DND-41 (cell line): ENCODE data around the gene RIT1.

Experiments
- ATAC-seq: fragments of 200-7000 bp; cut with Tn5 transposase; 3 replicates; pipeline ENCODE4 v1.9.1; 2021; ENCODE audit warnings: low read depth; ENCODE audit not compliant: insufficient read depth
- DNase-seq: peaks from one replicate; pipeline ENCODE4 v3.0.0-alpha.2; 2020
- H2AFZ ChIP-seq: 2 replicates; pipeline ENCODE4 v1.6.0; 2012; ENCODE audit warnings: low read depth, low read length
- H3K27ac ChIP-seq: 2 replicates; pipeline ENCODE4 v1.5.1; 2012; ENCODE audit warnings: low read length, inconsistent platforms
- H3K27me3 ChIP-seq: fragments of 200-600 bp; sonication (generic); 2 replicates; pipeline ENCODE4 v1.6.0; 2012; ENCODE audit warnings: low read length, mild to moderate bottlenecking, inconsistent platforms; ENCODE audit not compliant: insufficient read depth, poor library complexity
- H3K36me3 ChIP-seq: 2 replicates; pipeline ENCODE4 v1.5.1; 2012; ENCODE audit warnings: low read length, inconsistent platforms; ENCODE audit not compliant: insufficient read depth
- H3K4me1 ChIP-seq: 2 replicates; pipeline ENCODE4 v1.5.1; 2012; ENCODE audit warnings: mild to moderate bottlenecking, low read length; ENCODE audit not compliant: insufficient read depth
- H3K4me2 ChIP-seq: 2 replicates; pipeline ENCODE4 v1.6.0; 2012; ENCODE audit warnings: mild to moderate bottlenecking, moderate library complexity, low read length, inconsistent platforms; ENCODE audit not compliant: insufficient read depth
- H3K4me3 ChIP-seq, 2 experiments: fragments of 200-600 bp in 1 of 2; shearing (Covaris generic) in 1 of 2; 2 replicates each; pipeline ENCODE4 v1.5.1; 2012 to 2016; ENCODE audit warnings: inconsistent platforms in 2 of 2, low read length in 2 of 2, mild to moderate bottlenecking in 2 of 2, low read depth in 1 of 2, moderate library complexity in 1 of 2
- H3K79me2 ChIP-seq: 2 replicates; pipeline ENCODE4 v1.6.0; 2012; ENCODE audit warnings: low read length, inconsistent platforms; ENCODE audit not compliant: insufficient read depth
- H3K9ac ChIP-seq: 2 replicates; pipeline ENCODE4 v1.6.0; 2012; ENCODE audit warnings: low read depth, mild to moderate bottlenecking, inconsistent platforms, low read length, moderate library complexity
- H3K9me3 ChIP-seq: 2 replicates; pipeline ENCODE4 v1.5.1; 2012; ENCODE audit warnings: low read length, moderate library complexity, mild to moderate bottlenecking, inconsistent platforms; ENCODE audit not compliant: insufficient read depth, severe bottlenecking
- H4K20me1 ChIP-seq: 2 replicates; pipeline ENCODE4 v1.6.0; 2012; ENCODE audit warnings: low read length; ENCODE audit not compliant: insufficient read depth
- CTCF ChIP-seq: IDR thresholded peaks from 2 replicates; pipeline ENCODE4 v1.5.1; 2012; ENCODE audit warnings: borderline replicate concordance, low read length, moderate library complexity, mild to moderate bottlenecking; ENCODE audit not compliant: poor library complexity, severe bottlenecking; ENCODE audit errors: extremely low read depth
- EZH2 ChIP-seq: IDR thresholded peaks from 3 replicates; pipeline ENCODE4 v1.6.1; 2012; ENCODE audit warnings: borderline replicate concordance, low read depth, mild to moderate bottlenecking, moderate library complexity, low read length, inconsistent platforms; ENCODE audit not compliant: severe bottlenecking

RIT1 gene

GRCh38 chr1:155910621-155911121 lies 478 bp downstream of the RIT1 start:
- Histone ChIP-seq H4K20me1 (no peaks in the 10 kb centered on the region), H3K4me2 (peak overlapping the region; percentile 75), H3K4me1 (peaks cover 26% of the 10 kb centered on the region), H3K36me3 (peaks cover 68% of the 10 kb centered on the region), H3K9ac (peak overlapping the region; percentile 54), H3K9me3 (no peaks in the 10 kb centered on the region), H3K4me3 (peak overlapping the region; percentile 75 to 89), H3K27ac (peak overlapping the region; percentile 81), H2AFZ (peak overlapping the region; percentile 86), H3K79me2 (peaks cover 26% of the 10 kb centered on the region), H3K27me3 (no peaks in the 10 kb centered on the region)
- DNase-seq (peak; percentile 23), ATAC-seq (peak; percentile 38)
- TF ChIP-seq EZH2 (no peak), CTCF (no peak)

- Histone ChIP-seq H3K36me3 (peaks cover 67% of the 10 kb centered on the region), H3K79me2 (peaks cover 26% of the 10 kb centered on the region), H3K27ac (no peak overlapping the region)
Observed at GRCh38 chr1:155909894-155910293, 1.3 kb downstream of the RIT1 start.

GRCh38 chr1:155904261-155904660 lies 6.9 kb downstream of the RIT1 start:
- no peak overlapping the region for H2AFZ ChIP-seq
- peaks cover 78% of the 10 kb centered on the region for H3K36me3 ChIP-seq
- TF ChIP-seq EZH2, result no peak
- no peak for TF ChIP-seq CTCF
- H3K4me3 ChIP-seq, result no peak overlapping the region
- no peak overlapping the region for H3K27ac ChIP-seq
- H3K79me2 ChIP-seq, result peaks cover 7% of the 10 kb centered on the region
- no peaks in the 10 kb centered on the region for H3K9me3 ChIP-seq
- H3K9ac ChIP-seq, result no peak overlapping the region
- H4K20me1 ChIP-seq, result no peaks in the 10 kb centered on the region
- no peaks in the 10 kb centered on the region for H3K27me3 ChIP-seq
- ATAC-seq (no peak), DNase-seq (no peak)
- H3K4me2 ChIP-seq, result no peak overlapping the region
- peaks cover 2% of the 10 kb centered on the region; the same call in 1 of the 2 replicates for H3K4me1 ChIP-seq

More at GRCh38 chr1:155909894-155910293, 1.3 kb downstream of the RIT1 start:
- Histone ChIP-seq H3K4me2 (peak overlapping the region; percentile 75), H4K20me1 (no peaks in the 10 kb centered on the region), H2AFZ (no peak overlapping the region), H3K27me3 (no peaks in the 10 kb centered on the region), H3K4me3 (peak overlapping the region; percentile 75 to 89; a peak in 3 of 4 replicates), H3K9me3 (no peaks in the 10 kb centered on the region), H3K4me1 (peaks cover 26% of the 10 kb centered on the region), H3K9ac (peak overlapping the region; percentile 54; the same call in 1 of the 2 replicates)
- no peak for ATAC-seq
- TF ChIP-seq EZH2, result no peak
- TF ChIP-seq CTCF, result no peak
- no peak for DNase-seq
